HG03095 (cell line): ENCODE results near the gene GNAT2.

Experiments used
- ATAC-seq: cut with Tn5 transposase; IDR thresholded peaks from one replicate; pipeline ENCODE4 v1.9.1; 2021; ENCODE audit warnings: moderate library complexity; ENCODE audit not compliant: unreplicated experiment

Gene GNAT2

DNA sequence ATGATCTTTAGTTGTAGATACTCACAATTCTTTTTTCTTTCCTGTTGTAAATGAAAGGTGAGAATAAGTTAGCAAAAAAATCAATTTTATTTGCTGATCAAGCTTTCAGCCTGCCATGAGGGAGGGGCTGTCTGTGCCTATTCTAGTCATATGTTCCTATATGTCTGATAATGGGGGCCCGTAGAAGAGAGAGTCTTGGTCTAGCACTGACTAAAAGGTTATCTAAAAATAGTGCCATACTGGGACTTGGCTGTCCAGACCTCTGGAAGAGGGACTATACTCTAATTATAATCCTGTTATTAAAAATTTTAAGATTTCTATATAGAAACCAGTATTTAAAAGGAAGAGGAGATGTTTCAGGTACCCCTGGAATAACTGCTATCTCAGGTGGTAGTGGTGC lies 52.4 kb downstream of the GNAT2 start:
- ATAC-seq, result no peak

DNA sequence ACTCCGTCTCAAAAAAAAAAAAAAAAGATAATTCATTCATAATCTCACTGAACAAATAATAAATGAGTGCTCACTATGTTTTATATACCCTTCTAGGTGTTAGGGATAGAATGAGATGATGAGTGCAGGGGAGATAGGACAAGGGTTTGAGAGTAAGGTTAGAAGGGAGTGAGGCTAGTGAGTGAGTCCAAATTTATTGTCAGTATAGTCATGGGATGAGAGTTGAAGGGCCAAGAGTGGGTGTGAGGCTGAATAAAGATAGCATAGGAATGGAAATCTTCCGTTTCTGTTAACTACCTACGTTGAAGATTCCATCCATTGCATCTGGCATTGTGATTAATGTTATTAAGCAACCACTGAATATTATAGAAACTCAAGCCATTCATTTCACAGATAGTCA lies 54.2 kb downstream of the GNAT2 start:
- no peak for ATAC-seq

DNA sequence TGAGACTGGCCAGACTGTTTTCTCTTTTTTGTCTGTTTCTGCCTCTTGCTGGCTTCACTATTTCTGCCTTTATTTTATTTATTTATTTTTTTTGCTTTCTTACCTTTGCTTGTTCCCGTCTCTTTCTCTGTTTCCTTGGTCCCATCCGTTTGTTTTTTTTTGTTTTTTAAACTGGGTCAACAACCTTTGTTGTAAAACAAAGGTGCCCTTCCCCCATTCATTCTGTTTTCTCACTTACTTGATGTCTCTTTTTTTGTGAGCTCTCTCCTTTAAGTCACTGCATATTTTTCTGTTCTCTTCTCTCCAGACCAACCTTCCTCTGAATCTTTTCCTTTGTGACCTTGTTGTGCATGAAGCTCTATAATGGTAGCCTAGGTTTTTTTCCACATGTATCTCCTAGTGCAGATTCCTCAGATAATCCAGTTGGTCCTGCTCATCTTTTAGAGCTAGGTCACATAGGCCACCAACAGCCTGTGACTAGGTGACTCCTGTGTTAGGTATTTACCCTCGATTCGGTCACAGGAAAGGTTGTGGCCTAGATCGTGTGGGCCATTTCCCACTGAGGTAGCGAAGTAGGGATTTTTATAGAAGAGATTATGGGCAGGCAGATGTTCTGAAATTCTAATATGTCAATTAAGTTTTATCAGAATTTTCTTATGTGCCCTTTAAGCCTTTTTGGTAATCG lies 55.1 kb downstream of the GNAT2 start:
- no peak for ATAC-seq

- ATAC-seq, result no peak
Measured at GRCh38 chr1:109559995-109560394, 59.4 kb downstream of the GNAT2 start.

GRCh38 chr1:109557520-109557919 lies 61.9 kb downstream of the GNAT2 start:
- no peak for ATAC-seq

DNA sequence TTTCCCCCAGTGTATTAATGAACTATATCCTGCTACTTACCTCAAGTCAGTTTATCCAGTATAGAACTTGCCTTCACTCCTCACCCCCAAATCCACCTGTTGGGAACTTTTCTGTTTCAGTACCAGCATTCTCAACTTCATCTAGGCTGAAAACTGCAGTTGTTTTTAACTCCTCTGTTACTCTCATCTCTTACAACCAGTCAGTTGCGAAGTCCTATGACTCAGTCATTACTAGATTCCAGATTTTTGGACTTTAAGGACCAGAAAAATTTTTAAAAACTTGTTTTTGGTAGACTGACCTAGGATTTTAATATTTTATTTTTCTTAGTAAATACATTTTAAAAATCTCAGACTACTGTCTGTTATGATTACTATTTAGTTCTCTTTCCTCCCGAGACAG lies 62.9 kb downstream of the GNAT2 start:
- no peak for ATAC-seq
